Stomach (tissue), 4 donors: Measurements from ENCODE around the gene SDK2.

Experiments used
- CTCF ChIP-seq, 7 experiments: fragments of 450-650 bp in 4 of 7; fragments of 200-600 bp in 3 of 7; sonication (generic) in 3 of 7; IDR thresholded peaks; one replicate each; pipeline ENCODE4 v1.5.1; 2016 to 2019; ENCODE audit warnings: antibody characterized with exemption in 7 of 7, control low read depth in 2 of 7, mild to moderate bottlenecking in 1 of 7
- EP300 ChIP-seq: sonication (generic); formaldehyde crosslinking; IDR thresholded peaks from one replicate; pipeline ENCODE4 v1.6.1; 2017; ENCODE audit warnings: antibody characterized with exemption
- POLR2A ChIP-seq, 4 donors: fragments of 450-650 bp; IDR thresholded peaks; one replicate each; pipeline ENCODE4 v1.6.1; 2016; ENCODE audit warnings: antibody characterized with exemption in 4 of 4, control low read depth in 2 of 4, mild to moderate bottlenecking in 1 of 4, moderate library complexity in 1 of 4
- POLR2AphosphoS5 ChIP-seq, 3 donors: sonication (generic); formaldehyde crosslinking; IDR thresholded peaks; one replicate each; pipeline ENCODE4 v1.6.1; 2016; ENCODE audit warnings: antibody characterized with exemption in 3 of 3

- TF ChIP-seq CTCF (IDR thresholded peaks at IDR 0.05) (no peak), POLR2A (IDR thresholded peaks at IDR 0.05) (no peak), POLR2AphosphoS5 (IDR thresholded peaks at IDR 0.05) (no peak), EP300 (no peak)
Observed at GRCh38 chr17:73320601-73321264, 323.5 kb downstream of the SDK2 start.
